ENCODE measurements around the gene TCEAL1. TPM values are rescaled to one million over a fixed set of nuclear protein-coding genes. Genes with fewer than 3 reads are reported as not detected.
"Not testable (repeated sequence)": the region's sequence is repeated elsewhere in the genome, so short reads cannot be mapped to it uniquely, and the experiment has no call there.

Gene TCEAL1
- total and polyA plus RNA-seq, 7 donors = 18.7 to 54.8 (median 32.2) TPM

DNA sequence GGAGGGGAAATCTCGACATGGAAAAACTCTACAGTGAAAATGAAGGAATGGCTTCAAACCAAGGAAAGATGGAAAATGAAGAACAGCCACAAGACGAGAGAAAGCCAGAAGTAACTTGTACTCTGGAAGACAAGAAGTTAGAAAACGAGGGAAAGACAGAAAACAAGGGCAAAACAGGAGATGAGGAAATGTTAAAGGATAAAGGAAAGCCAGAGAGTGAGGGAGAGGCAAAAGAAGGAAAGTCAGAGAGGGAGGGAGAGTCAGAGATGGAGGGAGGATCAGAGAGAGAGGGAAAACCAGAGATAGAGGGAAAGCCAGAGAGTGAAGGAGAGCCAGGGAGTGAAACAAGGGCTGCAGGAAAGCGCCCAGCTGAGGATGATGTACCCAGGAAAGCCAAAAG, 42.1 kb upstream of the TCEAL1 start:
- ATAC-seq = no peak
- Histone ChIP-seq H3K9me3 (no peaks in the 10 kb centered on the region), H3K27ac (peak overlapping the region; percentile 71), H3K4me1 (no peaks in the 10 kb centered on the region), H3K4me3 (peak overlapping the region; percentile 75), H3K27me3 (ENCODE audit: insufficient read depth in 3 of 3, low read length in 2 of 3) (peaks cover 0 to 6% (median 0%) of the 10 kb centered on the region in 3 donors), H3K36me3 (ENCODE audit: insufficient read depth in 1 of 2, low read depth in 1 of 2) (peaks cover 0 to 11% of the 10 kb centered on the region in 2 donors)
- 39 to 69% (median 50%) methylated on average over 4 of the region's 4 CpGs for WGBS, 3 donors
- DNase-seq = no peak
- TF ChIP-seq, protein P1, sequence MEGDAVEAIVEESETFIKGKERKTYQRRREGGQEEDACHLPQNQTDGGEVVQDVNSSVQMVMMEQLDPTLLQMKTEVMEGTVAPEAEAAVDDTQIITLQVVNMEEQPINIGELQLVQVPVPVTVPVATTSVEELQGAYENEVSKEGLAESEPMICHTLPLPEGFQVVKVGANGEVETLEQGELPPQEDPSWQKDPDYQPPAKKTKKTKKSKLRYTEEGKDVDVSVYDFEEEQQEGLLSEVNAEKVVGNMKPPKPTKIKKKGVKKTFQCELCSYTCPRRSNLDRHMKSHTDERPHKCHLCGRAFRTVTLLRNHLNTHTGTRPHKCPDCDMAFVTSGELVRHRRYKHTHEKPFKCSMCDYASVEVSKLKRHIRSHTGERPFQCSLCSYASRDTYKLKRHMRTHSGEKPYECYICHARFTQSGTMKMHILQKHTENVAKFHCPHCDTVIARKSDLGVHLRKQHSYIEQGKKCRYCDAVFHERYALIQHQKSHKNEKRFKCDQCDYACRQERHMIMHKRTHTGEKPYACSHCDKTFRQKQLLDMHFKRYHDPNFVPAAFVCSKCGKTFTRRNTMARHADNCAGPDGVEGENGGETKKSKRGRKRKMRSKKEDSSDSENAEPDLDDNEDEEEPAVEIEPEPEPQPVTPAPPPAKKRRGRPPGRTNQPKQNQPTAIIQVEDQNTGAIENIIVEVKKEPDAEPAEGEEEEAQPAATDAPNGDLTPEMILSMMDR (IDR thresholded peaks at IDR 0.05) = no peak
- intact Hi-C loops (cut with DNase I) = no loop called here

- intact Hi-C loops (cut with DNase I); H3K27me3 ChIP-seq (ENCODE audit: insufficient read depth in 3 of 3, low read length in 2 of 3); DNase-seq; ATAC-seq; H3K27ac ChIP-seq; H3K9me3 ChIP-seq; H3K4me3 ChIP-seq; H3K4me1 ChIP-seq: not testable (repeated sequence)
- H3K36me3 ChIP-seq (ENCODE audit: insufficient read depth in 1 of 2, low read depth in 1 of 2) = peaks cover 0 to 11% of the 10 kb centered on the region in 2 donors
- WGBS, 3 donors = 81 to 100% (median 98%) methylated on average over 1 of the region's 1 CpG
Observed at GRCh38 chrX:103592295-103592694, 36.5 kb upstream of the TCEAL1 start.

GRCh38 chrX:103595202-103595601, 33.6 kb upstream of the TCEAL1 start:
- H3K9me3 ChIP-seq; H3K27ac ChIP-seq; intact Hi-C loops (cut with DNase I); ATAC-seq; H3K36me3 ChIP-seq (ENCODE audit: insufficient read depth in 1 of 2, low read depth in 1 of 2); H3K4me3 ChIP-seq; H3K4me1 ChIP-seq; H3K27me3 ChIP-seq (ENCODE audit: insufficient read depth in 3 of 3, low read length in 2 of 3); DNase-seq: not testable (repeated sequence)
- 85 to 100% (median 97%) methylated on average over 6 of the region's 6 CpGs for WGBS, 3 donors

DNA sequence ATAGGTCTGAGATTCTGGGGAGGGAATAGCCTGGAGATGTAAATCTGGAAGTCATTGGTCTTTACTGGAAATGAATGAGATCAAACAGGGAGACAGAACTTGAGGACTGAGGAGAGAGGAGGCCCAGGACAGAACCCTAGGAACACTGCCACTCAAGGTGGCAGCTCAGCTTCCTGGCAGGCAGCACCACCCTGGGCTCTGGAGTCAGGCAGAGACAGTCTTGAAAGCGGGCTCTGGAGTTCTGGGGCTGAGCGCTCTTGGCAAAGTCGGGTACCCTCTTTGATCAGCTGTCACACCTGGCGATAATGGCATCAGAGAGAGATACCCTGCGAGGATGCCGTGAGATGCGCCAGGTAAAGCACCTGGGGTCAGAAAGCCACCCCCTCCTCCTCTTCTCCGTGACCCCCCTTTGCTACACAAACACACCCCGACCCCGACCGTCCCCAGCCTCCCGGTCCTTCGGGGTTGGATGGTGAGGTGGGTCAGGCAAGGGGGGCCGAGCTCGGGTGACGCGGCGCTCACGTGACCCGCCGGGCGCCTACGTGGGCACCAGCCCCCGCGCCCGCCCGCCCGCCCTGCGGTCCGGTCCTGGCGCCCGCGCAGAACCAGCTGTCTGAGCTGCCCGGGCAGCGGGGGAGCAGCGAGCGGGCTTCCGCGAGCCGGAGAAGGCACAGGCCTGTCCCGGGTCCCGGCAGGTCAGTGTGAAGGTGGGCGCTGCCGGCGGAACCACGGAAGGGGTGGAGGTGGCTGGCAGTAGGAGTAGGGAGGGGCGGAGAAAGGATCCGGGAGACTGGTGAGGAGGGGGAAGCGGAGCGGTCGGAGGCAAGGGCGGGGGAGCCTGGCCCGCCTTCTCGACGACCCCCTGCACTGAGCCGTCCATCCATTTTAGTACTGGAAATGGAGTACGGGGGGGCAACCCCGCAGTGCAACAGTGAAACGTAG, 21.1 kb upstream of the TCEAL1 start, which contains the start of gene TCEAL3:
Gene TCEAL3, plus strand, starts transcription at position 600 of the 942 bp plus-strand sequence. CDS start 1,102 bp downstream, outside the sequence.
- Histone ChIP-seq H3K9me3 (no peaks in the 10 kb centered on the region), H3K4me3 (peak within 1 kb of the TSS; percentile 76), H3K27ac (peak within 1 kb of the TSS; percentile 58), H3K27me3 (ENCODE audit: insufficient read depth in 3 of 3, low read length in 2 of 3) (peaks cover 0 to 37% (median 0%) of the 10 kb centered on the region in 3 donors), H3K4me1 (no peaks in the 10 kb centered on the region), H3K36me3 (ENCODE audit: insufficient read depth in 1 of 2, low read depth in 1 of 2) (no peaks in the 10 kb centered on the region)
- DNase-seq (peak; percentile 64 to 71), ATAC-seq (peak; percentile 82 to 95 (median 92))
- TF ChIP-seq, protein P1 (IDR thresholded peaks at IDR 0.05) = no peak
- intact Hi-C loops (cut with DNase I) = no loop called here
- WGBS, 3 donors = 1 to 11% (median 5%) methylated on average over 15 to 59 of the region's 59 CpGs

DNA sequence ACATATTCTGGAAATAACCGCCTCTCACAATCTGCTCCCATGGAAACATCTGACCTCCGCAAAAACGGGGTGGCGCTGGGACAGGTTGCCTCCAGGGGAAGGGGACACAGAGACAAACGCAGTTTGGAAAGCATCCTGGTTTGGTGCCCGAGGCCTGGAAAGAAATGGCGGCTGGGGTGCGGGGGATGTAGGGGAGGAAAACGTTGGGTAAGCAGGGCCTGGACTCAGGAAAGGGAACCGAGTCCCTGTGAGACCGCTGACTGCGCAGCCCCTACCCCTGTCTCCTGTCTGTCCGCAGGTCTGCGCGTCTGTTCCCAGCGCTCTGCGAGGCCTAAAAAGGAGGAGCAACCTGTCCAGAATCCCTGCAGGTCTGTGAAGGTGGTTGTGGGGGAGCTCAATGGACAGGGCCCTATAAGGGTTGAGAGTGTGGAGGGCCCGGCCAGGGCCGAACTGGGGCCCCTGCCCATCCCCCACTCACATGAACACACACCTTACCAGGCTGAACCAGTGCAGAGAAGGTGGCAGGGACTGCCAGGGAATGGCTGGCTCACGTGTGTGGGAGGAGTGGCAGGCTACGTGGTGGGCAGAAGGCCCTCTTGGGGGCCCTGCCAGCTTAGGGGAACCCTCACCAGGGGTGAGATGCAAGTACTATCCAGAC, 20.3 kb upstream of the TCEAL1 start:
- ATAC-seq (peak; percentile 25 to 59 (median 40)), DNase-seq (peak; percentile 21 to 50)
- intact Hi-C loops (cut with DNase I) = no loop called here
- Histone ChIP-seq H3K4me1 (no peaks in the 10 kb centered on the region), H3K9me3 (no peaks in the 10 kb centered on the region), H3K4me3 (peak overlapping the region; percentile 76), H3K27me3 (ENCODE audit: insufficient read depth in 3 of 3, low read length in 2 of 3) (peaks cover 0 to 37% (median 0%) of the 10 kb centered on the region in 3 donors), H3K36me3 (ENCODE audit: insufficient read depth in 1 of 2, low read depth in 1 of 2) (peaks cover 0 to 2% of the 10 kb centered on the region in 2 donors), H3K27ac (peak overlapping the region; percentile 58)
- TF ChIP-seq, protein P1 (IDR thresholded peaks at IDR 0.05) = no peak
- WGBS, 3 donors = 7 to 23% (median 9%) methylated on average over 18 to 21 of the region's 21 CpGs
